Muscle layer of colon (tissue), 2 donors: ENCODE data around the gene B3GNT9.
A peak's percentile ranks its signal among the peaks of the same experiment; 100 is the strongest.

Source experiments
- H3K27ac ChIP-seq: one replicate; pipeline ENCODE4 v1.7.0; 2013; ENCODE audit warnings: low read depth, mild to moderate bottlenecking, low read length, moderate library complexity
- H3K27me3 ChIP-seq, 2 donors: one replicate each; pipeline ENCODE4 v1.7.0; 2013; ENCODE audit warnings: low read length in 2 of 2, mild to moderate bottlenecking in 2 of 2; ENCODE audit not compliant: insufficient read depth in 2 of 2, control insufficient read depth in 1 of 2
- H3K36me3 ChIP-seq: one replicate; pipeline ENCODE4 v1.7.0; 2013; ENCODE audit warnings: mild to moderate bottlenecking, low read length; ENCODE audit not compliant: insufficient read depth
- H3K4me1 ChIP-seq: one replicate; pipeline ENCODE4 v1.7.0; 2013; ENCODE audit warnings: mild to moderate bottlenecking, low read length; ENCODE audit not compliant: insufficient read depth
- H3K4me3 ChIP-seq, 2 donors: one replicate each; pipeline ENCODE4 v1.7.0; 2013; ENCODE audit warnings: low read length in 2 of 2, low read depth in 1 of 2, mild to moderate bottlenecking in 1 of 2, moderate library complexity in 1 of 2
- H3K9ac ChIP-seq: one replicate; pipeline ENCODE4 v1.7.0; 2013; ENCODE audit warnings: low read length
- H3K9me3 ChIP-seq: one replicate; pipeline ENCODE4 v1.7.0; 2013; ENCODE audit warnings: mild to moderate bottlenecking, low read length
- donor health status: abdominal sarcoma.
- donor health status: Adenocarcinoma of cecum.

The B3GNT9 gene

GRCh38 chr16:67164599-67165061, 13.8 kb upstream of the B3GNT9 start, which contains the start of gene HSF4:
HSF4 (plus strand) TSS chr16:67164745; CDS start chr16:67164812, 67 bp downstream.
- H3K9me3 ChIP-seq = no peaks in the 10 kb centered on the region

GRCh38 chr16:67163999-67164558, 13.3 kb upstream of the B3GNT9 start:
- Histone ChIP-seq H3K27ac (peak overlapping the region; percentile 58), H3K9ac (no peak overlapping the region), H3K27me3 (peaks cover 19 to 56% of the 10 kb centered on the region in 2 donors), H3K4me3 (peak overlapping the region; percentile 38 to 49), H3K9me3 (no peaks in the 10 kb centered on the region), H3K4me1 (peaks cover 47% of the 10 kb centered on the region), H3K36me3 (no peaks in the 10 kb centered on the region)

More at GRCh38 chr16:67164599-67165061, 13.8 kb upstream of the B3GNT9 start, which contains the start of gene HSF4:
- H3K27me3 ChIP-seq = peaks cover 19 to 56% of the 10 kb centered on the region in 2 donors
- H3K9ac ChIP-seq = no peak within 1 kb of the TSS
- H3K4me1 ChIP-seq = peaks cover 52% of the 10 kb centered on the region
- H3K36me3 ChIP-seq = no peaks in the 10 kb centered on the region
- peak within 1 kb of the TSS; percentile 58 for H3K27ac ChIP-seq
- H3K4me3 ChIP-seq = peak within 1 kb of the TSS; percentile 38 to 59

GRCh38 chr16:67163164-67163998, 12.6 kb upstream of the B3GNT9 start:
- Histone ChIP-seq H3K4me3 (peak overlapping the region; percentile 38 to 49), H3K9ac (no peak overlapping the region), H3K4me1 (peaks cover 40% of the 10 kb centered on the region), H3K36me3 (no peaks in the 10 kb centered on the region), H3K27me3 (peaks cover 19 to 56% of the 10 kb centered on the region in 2 donors), H3K27ac (peak overlapping the region; percentile 58), H3K9me3 (no peaks in the 10 kb centered on the region)

GRCh38 chr16:67162506-67163163, 11.8 kb upstream of the B3GNT9 start:
- peak overlapping the region; percentile 34 for H3K27ac ChIP-seq
- H3K4me1 ChIP-seq = peaks cover 40% of the 10 kb centered on the region
- no peaks in the 10 kb centered on the region for H3K9me3 ChIP-seq
- no peaks in the 10 kb centered on the region for H3K36me3 ChIP-seq
- H3K4me3 ChIP-seq = peak overlapping the region in 1 of 2 donors; percentile 49
- H3K27me3 ChIP-seq = peaks cover 19 to 56% of the 10 kb centered on the region in 2 donors
- H3K9ac ChIP-seq = no peak overlapping the region

GRCh38 chr16:67161595-67162058, 10.8 kb upstream of the B3GNT9 start:
- H3K9ac ChIP-seq = no peak overlapping the region
- H3K27me3 ChIP-seq = peaks cover 19 to 56% of the 10 kb centered on the region in 2 donors
- H3K4me1 ChIP-seq = peaks cover 40% of the 10 kb centered on the region
- peak overlapping the region in 1 of 2 donors; percentile 82 for H3K4me3 ChIP-seq
- H3K36me3 ChIP-seq = no peaks in the 10 kb centered on the region
- no peak overlapping the region for H3K27ac ChIP-seq
- H3K9me3 ChIP-seq = no peaks in the 10 kb centered on the region

- Histone ChIP-seq H3K4me3 (peak overlapping the region; percentile 72 to 82), H3K4me1 (peaks cover 33% of the 10 kb centered on the region), H3K9me3 (no peaks in the 10 kb centered on the region), H3K36me3 (no peaks in the 10 kb centered on the region), H3K27ac (peak overlapping the region; percentile 75), H3K27me3 (peaks cover 19 to 46% of the 10 kb centered on the region in 2 donors), H3K9ac (no peak overlapping the region)
These were observed 8.1 kb upstream of the B3GNT9 start for GRCh38 chr16:67158637-67159600.

- Histone ChIP-seq H3K9me3 (no peaks in the 10 kb centered on the region), H3K27me3 (peaks cover 18 to 38% of the 10 kb centered on the region in 2 donors), H3K4me3 (no peak overlapping the region), H3K9ac (no peak overlapping the region), H3K4me1 (peaks cover 26% of the 10 kb centered on the region), H3K27ac (no peak overlapping the region), H3K36me3 (no peaks in the 10 kb centered on the region)
These were observed 7.3 kb upstream of the B3GNT9 start for GRCh38 chr16:67157892-67158635.

GRCh38 chr16:67157106-67157748, 6.4 kb upstream of the B3GNT9 start:
- H3K27me3 ChIP-seq = peaks cover 10 to 29% of the 10 kb centered on the region in 2 donors
- no peak overlapping the region for H3K4me3 ChIP-seq
- H3K9me3 ChIP-seq = no peaks in the 10 kb centered on the region
- no peaks in the 10 kb centered on the region for H3K36me3 ChIP-seq
- no peak overlapping the region for H3K9ac ChIP-seq
- H3K4me1 ChIP-seq = peaks cover 18% of the 10 kb centered on the region
- H3K27ac ChIP-seq = no peak overlapping the region

GRCh38 chr16:67156143-67156844, 5.5 kb upstream of the B3GNT9 start:
- no peak overlapping the region for H3K27ac ChIP-seq
- peaks cover 18% of the 10 kb centered on the region for H3K4me1 ChIP-seq
- H3K27me3 ChIP-seq = peaks cover 5 to 20% of the 10 kb centered on the region in 2 donors
- H3K9ac ChIP-seq = no peak overlapping the region
- H3K9me3 ChIP-seq = no peaks in the 10 kb centered on the region
- no peaks in the 10 kb centered on the region for H3K36me3 ChIP-seq
- H3K4me3 ChIP-seq = no peak overlapping the region
